Measurements from ENCODE around the gene KANSL1.
A peak's percentile ranks its signal among the peaks of the same experiment; 100 is the strongest.

GRCh38 chr17:46020023-46020761 is 173.0 kb downstream of the KANSL1 start:
- TF ChIP-seq POLR2A (IDR thresholded peaks at IDR 0.05; ENCODE audit: low read depth, low read length), result no peak
- 0 out of 2 replicates have a peak, but pooled peaks have one; percentile 22 for TF ChIP-seq POLR2AphosphoS5 (IDR thresholded peaks at IDR 0.05; ENCODE audit: low read depth, low read length)
